Neural cell (in vitro differentiated cells): ENCODE results near the gene RAD51B. TPM values are rescaled to one million over a fixed set of nuclear protein-coding genes. Genes with fewer than 3 reads are reported as not detected.

Experiments
- H2AFZ ChIP-seq: fragments of 200-600, 300-800 bp; sonication (generic), shearing (Covaris generic); 2 replicates; pipeline ENCODE4 v1.6.0; 2014; ENCODE audit warnings: low read depth, mild to moderate bottlenecking, antibody characterized with exemption, low read length, moderate library complexity
- H3F3A ChIP-seq: fragments of 200-600 bp; shearing (Covaris generic); 2 replicates; pipeline ENCODE4 v1.6.1; 2016; ENCODE audit warnings: mild to moderate bottlenecking, moderate library complexity, mixed read lengths, antibody characterized with exemption, low read length; ENCODE audit not compliant: insufficient read depth, poor library complexity, severe bottlenecking
- H3K27ac ChIP-seq: fragments of 200-600, 300-800 bp; sonication (generic), shearing (Covaris generic); 2 replicates; pipeline ENCODE4 v1.5.1; 2014; ENCODE audit warnings: mild to moderate bottlenecking, low read length, moderate library complexity
- H3K27me3 ChIP-seq: fragments of 300-800, 200-600 bp; sonication (generic), shearing (Covaris generic); 2 replicates; pipeline ENCODE4 v1.6.0; 2014; ENCODE audit warnings: mild to moderate bottlenecking, low read depth, low read length, moderate library complexity; ENCODE audit not compliant: insufficient read depth
- H3K36me3 ChIP-seq: fragments of 300-800, 200-600 bp; sonication (generic), shearing (Covaris generic); 2 replicates; pipeline ENCODE4 v1.5.1; 2014; ENCODE audit warnings: mild to moderate bottlenecking, antibody characterized with exemption, low read length, moderate library complexity; ENCODE audit not compliant: insufficient read depth
- H3K4me2 ChIP-seq: fragments of 300-800, 200-600 bp; sonication (generic), shearing (Covaris generic); 2 replicates; pipeline ENCODE4 v1.6.0; 2014; ENCODE audit warnings: mild to moderate bottlenecking, low read length
- H3K4me3 ChIP-seq: fragments of 300-800, 200-600 bp; sonication (generic), shearing (Covaris generic); 2 replicates; pipeline ENCODE4 v1.5.1; 2014; ENCODE audit warnings: mild to moderate bottlenecking, low read length, moderate library complexity
- H3K79me2 ChIP-seq: fragments of 200-600 bp; shearing (Covaris generic); replicated peaks from 2 replicates; pipeline ENCODE4 v1.6.0; 2014; ENCODE audit warnings: mild to moderate bottlenecking, low read length, moderate library complexity; ENCODE audit not compliant: insufficient read depth
- H3K9ac ChIP-seq: fragments of 300-800, 200-600 bp; sonication (generic), shearing (Covaris generic); 2 replicates; pipeline ENCODE4 v1.6.1; 2016; ENCODE audit warnings: mild to moderate bottlenecking, low read length, mixed read lengths
- H3K9me2 ChIP-seq: fragments of 200-600 bp; shearing (Covaris generic); 2 replicates; pipeline ENCODE4 v1.6.1; 2016; ENCODE audit warnings: mild to moderate bottlenecking, low read length, mixed read lengths; ENCODE audit not compliant: insufficient read depth
- H3K9me3 ChIP-seq: fragments of 200-600, 300-800 bp; sonication (generic), shearing (Covaris generic); 2 replicates; pipeline ENCODE4 v1.6.1; 2016; ENCODE audit warnings: mild to moderate bottlenecking, mixed run types, low read length, moderate library complexity, mixed read lengths
- H4K20me1 ChIP-seq: fragments of 200-600 bp; shearing (Covaris generic); 2 replicates; pipeline ENCODE4 v1.6.1; 2016; ENCODE audit warnings: mild to moderate bottlenecking, mixed run types; ENCODE audit not compliant: insufficient read depth
- EP300 ChIP-seq: fragments of 450-650 bp; conservative IDR thresholded peaks from 2 replicates; pipeline ENCODE4 v1.6.1; 2014; ENCODE audit warnings: antibody characterized with exemption, mild to moderate bottlenecking, moderate library complexity; ENCODE audit not compliant: poor library complexity, severe bottlenecking
- EZH2 ChIP-seq: fragments of 200-600, 300-800 bp; shearing (Covaris generic), sonication (generic); IDR thresholded peaks from 2 replicates; pipeline ENCODE4 v1.6.1; 2014; ENCODE audit warnings: antibody characterized with exemption, low read length, borderline replicate concordance, mild to moderate bottlenecking; ENCODE audit not compliant: insufficient read depth, poor library complexity, severe bottlenecking
- MXI1 ChIP-seq: fragments of 450-650 bp; conservative IDR thresholded peaks from 2 replicates; pipeline ENCODE4 v1.6.1; 2014; ENCODE audit warnings: antibody characterized with exemption, mild to moderate bottlenecking; ENCODE audit not compliant: poor library complexity, severe bottlenecking
- POLR2AphosphoS5 ChIP-seq: IDR thresholded peaks from 2 replicates; pipeline ENCODE4 v1.6.1; 2012
- RAD21 ChIP-seq: fragments of 450-650 bp; conservative IDR thresholded peaks from 2 replicates; pipeline ENCODE4 v1.6.1; 2014; ENCODE audit warnings: antibody characterized with exemption, mild to moderate bottlenecking, moderate library complexity
- SMC3 ChIP-seq: fragments of 450-650 bp; conservative IDR thresholded peaks from 2 replicates; pipeline ENCODE4 v1.6.1; 2014; ENCODE audit warnings: antibody characterized with exemption, mild to moderate bottlenecking, moderate library complexity; ENCODE audit not compliant: poor library complexity
- TAF1 ChIP-seq: IDR thresholded peaks from 2 replicates; pipeline ENCODE4 v1.6.1; 2012; ENCODE audit warnings: low read depth
- polyA plus RNA-seq: library from polyadenylated mRNA; depleted of rRNA; stranded (reverse); fragments of >200 nt; gene quantifications from 2 replicates; pipeline ENCODE4 v1.2.3, GENCODE V29; 2014
- TF ChIP-seq, protein P1 (sequence below): fragments of 450-650 bp; IDR thresholded peaks from 2 replicates; pipeline ENCODE4 v1.5.1; 2014; ENCODE audit warnings: antibody characterized with exemption, mild to moderate bottlenecking, moderate library complexity; ENCODE audit not compliant: poor library complexity, severe bottlenecking
- TF ChIP-seq, protein P2 (sequence below): IDR thresholded peaks from 2 replicates; pipeline ENCODE4 v1.6.1; 2012; ENCODE audit warnings: borderline replicate concordance

The RAD51B gene
- polyA plus RNA-seq, 1 donor from 2014 or later = 3.1 TPM

DNA sequence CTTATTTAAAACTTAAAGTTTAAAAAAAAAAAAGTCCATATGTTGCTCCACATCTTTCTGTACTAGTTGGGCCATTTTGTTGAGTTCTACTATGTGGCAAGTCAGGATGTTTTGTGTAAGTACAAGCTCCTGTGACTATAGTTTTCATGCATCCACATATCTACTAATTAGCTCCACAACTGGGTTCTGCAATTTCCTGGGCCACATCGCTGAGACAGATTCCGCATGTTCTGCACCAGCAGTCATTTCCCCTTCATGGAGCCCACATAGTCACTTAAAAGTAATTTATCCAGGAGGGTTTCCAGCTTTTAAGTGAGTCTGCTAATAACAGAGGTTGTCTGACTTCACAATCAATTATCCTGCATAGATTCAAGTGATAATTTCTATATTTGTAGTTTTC is 511.8 kb downstream of the RAD51B start:
- Histone ChIP-seq H3K27ac (no peak overlapping the region), H3K36me3 (no peaks in the 10 kb centered on the region), H3F3A (no peaks in the 10 kb centered on the region), H2AFZ (no peak overlapping the region), H3K4me2 (no peak overlapping the region), H3K27me3 (no peaks in the 10 kb centered on the region), H3K4me3 (no peak overlapping the region), H3K79me2 (no peaks in the 10 kb centered on the region), H3K9ac (no peak overlapping the region), H3K9me2 (no peaks in the 10 kb centered on the region), H4K20me1 (no peaks in the 10 kb centered on the region), H3K9me3 (no peaks in the 10 kb centered on the region)
- TF ChIP-seq, protein P1, sequence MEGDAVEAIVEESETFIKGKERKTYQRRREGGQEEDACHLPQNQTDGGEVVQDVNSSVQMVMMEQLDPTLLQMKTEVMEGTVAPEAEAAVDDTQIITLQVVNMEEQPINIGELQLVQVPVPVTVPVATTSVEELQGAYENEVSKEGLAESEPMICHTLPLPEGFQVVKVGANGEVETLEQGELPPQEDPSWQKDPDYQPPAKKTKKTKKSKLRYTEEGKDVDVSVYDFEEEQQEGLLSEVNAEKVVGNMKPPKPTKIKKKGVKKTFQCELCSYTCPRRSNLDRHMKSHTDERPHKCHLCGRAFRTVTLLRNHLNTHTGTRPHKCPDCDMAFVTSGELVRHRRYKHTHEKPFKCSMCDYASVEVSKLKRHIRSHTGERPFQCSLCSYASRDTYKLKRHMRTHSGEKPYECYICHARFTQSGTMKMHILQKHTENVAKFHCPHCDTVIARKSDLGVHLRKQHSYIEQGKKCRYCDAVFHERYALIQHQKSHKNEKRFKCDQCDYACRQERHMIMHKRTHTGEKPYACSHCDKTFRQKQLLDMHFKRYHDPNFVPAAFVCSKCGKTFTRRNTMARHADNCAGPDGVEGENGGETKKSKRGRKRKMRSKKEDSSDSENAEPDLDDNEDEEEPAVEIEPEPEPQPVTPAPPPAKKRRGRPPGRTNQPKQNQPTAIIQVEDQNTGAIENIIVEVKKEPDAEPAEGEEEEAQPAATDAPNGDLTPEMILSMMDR = no peak
- TF ChIP-seq EP300 (no peak), RAD21 (no peak), TAF1 (no peak), EZH2 (no peak)

DNA sequence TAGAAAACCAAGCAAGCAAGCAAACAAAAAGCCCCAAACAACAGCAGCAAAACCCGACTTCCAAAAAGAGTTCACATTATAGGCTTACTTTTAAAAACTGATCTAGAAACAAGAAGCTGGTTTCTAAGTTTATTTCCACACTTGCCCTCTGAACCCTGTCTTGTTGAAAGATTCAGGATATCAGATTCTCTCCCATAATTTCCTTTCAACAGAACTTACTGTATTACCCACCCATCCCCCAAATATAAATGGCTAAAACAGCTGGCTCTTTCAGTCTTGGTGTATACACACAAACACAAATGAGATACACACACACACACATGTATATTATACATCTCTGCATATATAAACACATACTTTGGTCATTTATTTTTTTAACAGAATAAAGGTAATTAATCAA is 512.4 kb downstream of the RAD51B start:
- H3K79me2 ChIP-seq = no peaks in the 10 kb centered on the region
- H3F3A ChIP-seq = no peaks in the 10 kb centered on the region
- H3K36me3 ChIP-seq = no peaks in the 10 kb centered on the region
- no peak for TF ChIP-seq MXI1
- no peak for TF ChIP-seq TAF1
- TF ChIP-seq RAD21 = no peak
- no peak for TF ChIP-seq POLR2AphosphoS5
- TF ChIP-seq, protein P2, sequence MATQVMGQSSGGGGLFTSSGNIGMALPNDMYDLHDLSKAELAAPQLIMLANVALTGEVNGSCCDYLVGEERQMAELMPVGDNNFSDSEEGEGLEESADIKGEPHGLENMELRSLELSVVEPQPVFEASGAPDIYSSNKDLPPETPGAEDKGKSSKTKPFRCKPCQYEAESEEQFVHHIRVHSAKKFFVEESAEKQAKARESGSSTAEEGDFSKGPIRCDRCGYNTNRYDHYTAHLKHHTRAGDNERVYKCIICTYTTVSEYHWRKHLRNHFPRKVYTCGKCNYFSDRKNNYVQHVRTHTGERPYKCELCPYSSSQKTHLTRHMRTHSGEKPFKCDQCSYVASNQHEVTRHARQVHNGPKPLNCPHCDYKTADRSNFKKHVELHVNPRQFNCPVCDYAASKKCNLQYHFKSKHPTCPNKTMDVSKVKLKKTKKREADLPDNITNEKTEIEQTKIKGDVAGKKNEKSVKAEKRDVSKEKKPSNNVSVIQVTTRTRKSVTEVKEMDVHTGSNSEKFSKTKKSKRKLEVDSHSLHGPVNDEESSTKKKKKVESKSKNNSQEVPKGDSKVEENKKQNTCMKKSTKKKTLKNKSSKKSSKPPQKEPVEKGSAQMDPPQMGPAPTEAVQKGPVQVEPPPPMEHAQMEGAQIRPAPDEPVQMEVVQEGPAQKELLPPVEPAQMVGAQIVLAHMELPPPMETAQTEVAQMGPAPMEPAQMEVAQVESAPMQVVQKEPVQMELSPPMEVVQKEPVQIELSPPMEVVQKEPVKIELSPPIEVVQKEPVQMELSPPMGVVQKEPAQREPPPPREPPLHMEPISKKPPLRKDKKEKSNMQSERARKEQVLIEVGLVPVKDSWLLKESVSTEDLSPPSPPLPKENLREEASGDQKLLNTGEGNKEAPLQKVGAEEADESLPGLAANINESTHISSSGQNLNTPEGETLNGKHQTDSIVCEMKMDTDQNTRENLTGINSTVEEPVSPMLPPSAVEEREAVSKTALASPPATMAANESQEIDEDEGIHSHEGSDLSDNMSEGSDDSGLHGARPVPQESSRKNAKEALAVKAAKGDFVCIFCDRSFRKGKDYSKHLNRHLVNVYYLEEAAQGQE = no peak
- no peak for TF ChIP-seq EZH2
- TF ChIP-seq SMC3 = no peak
- TF ChIP-seq, protein P1 = no peak
- TF ChIP-seq EP300 = no peak
- no peaks in the 10 kb centered on the region for H4K20me1 ChIP-seq
- H2AFZ ChIP-seq = no peak overlapping the region
- no peaks in the 10 kb centered on the region for H3K27me3 ChIP-seq
- H3K27ac ChIP-seq = no peak overlapping the region
- H3K9me3 ChIP-seq = no peaks in the 10 kb centered on the region
- no peak overlapping the region for H3K9ac ChIP-seq
- H3K4me3 ChIP-seq = no peak overlapping the region
- H3K9me2 ChIP-seq = no peaks in the 10 kb centered on the region
- no peak overlapping the region for H3K4me2 ChIP-seq
